ENCODE measurements around the gene PIK3C2G. TPM values are rescaled to one million over a fixed set of nuclear protein-coding genes. Genes with fewer than 3 reads are reported as not detected.

PIK3C2G gene
- total and polyA plus RNA-seq, 2 of the 13 experiments (the other 11 are each of a cell fraction or from before 2014, with no cell fraction given), result not detected

GRCh38 chr12:18658829-18659228 is 397.5 kb downstream of the PIK3C2G start (continued):
- no peak for TF ChIP-seq DR1 (CRISPR knock-in tag; IDR thresholded peaks at IDR 0.05)

DNA sequence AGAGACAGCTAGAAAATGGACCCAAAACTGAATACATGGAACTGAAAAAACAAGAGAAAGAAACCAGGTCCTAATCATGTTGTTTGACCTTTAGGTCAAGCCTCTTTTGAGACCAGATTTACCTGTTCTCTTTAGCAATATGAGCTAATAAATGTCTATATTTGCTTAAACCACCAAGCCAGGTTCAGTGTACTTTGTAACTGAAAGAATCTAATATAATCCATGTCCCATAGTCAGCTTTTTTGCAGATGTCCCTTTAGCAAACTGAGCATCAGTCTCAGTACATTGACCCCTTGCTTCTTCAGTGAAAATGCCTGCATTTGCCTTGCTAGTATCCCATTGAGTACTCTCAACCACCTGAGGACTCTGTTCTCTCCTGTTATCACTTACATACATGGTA is 414.8 kb downstream of the PIK3C2G start:
- H3K4me2 ChIP-seq (ENCODE audit: low read depth, low read length), result no peak overlapping the region
- no peaks in the 10 kb centered on the region for H3K79me2 ChIP-seq (ENCODE audit: insufficient read depth, low read length)
- no TSS peak for BruUV-seq (replicated peaks)
- no peaks in the 10 kb centered on the region for H4K20me1 ChIP-seq (ENCODE audit: insufficient read depth, low read length)
- no peaks in the 10 kb centered on the region for H3K9me3 ChIP-seq (ENCODE audit: low read length)
- H3K9ac ChIP-seq (ENCODE audit: insufficient read depth, low read depth, low read length), result no peak overlapping the region
- ChIA-PET CTCF (ENCODE audit: low intra/inter-chr PET ratio, low total read pairs) (no interaction called here), POLR2A (no interaction called here)
- no peak overlapping the region for H3K4me3 ChIP-seq (replicated peaks in 1 of 3; ENCODE audit: insufficient read depth in 1 of 3, low read depth in 2 of 3, low read length in 3 of 3)
- in situ Hi-C loops (cut with HindIII; ENCODE audit: extremely low pct_ligation_motif_present, low pct_unique_long_range_greater_than_20kb) (no loop called here), intact Hi-C loops (cut with micrococcal nuclease; ENCODE audit: unreplicated experiment) (no loop called here)
- H3K4me1 ChIP-seq (ENCODE audit: insufficient read depth, low read length), result no peaks in the 10 kb centered on the region
- no peak for ATAC-seq
- H2AFZ ChIP-seq (ENCODE audit: low read length), result no peak overlapping the region
- no peak for FAIRE-seq
- H3K27me3 ChIP-seq (ENCODE audit: control insufficient read depth in 1 of 2, insufficient read depth in 2 of 2, low read length in 2 of 2), result no peaks in the 10 kb centered on the region
- H3K27ac ChIP-seq (ENCODE audit: extremely low read length, insufficient read depth, low read length), result no peak overlapping the region
- no peaks in the 10 kb centered on the region for H3K36me3 ChIP-seq (replicated peaks in 1 of 2; ENCODE audit: control insufficient read depth in 1 of 2, insufficient read depth in 2 of 2, low read length in 2 of 2)
- TF ChIP-seq RFX1 (IDR thresholded peaks at IDR 0.05), result no peak
- no peak for TF ChIP-seq JARID2 (CRISPR knock-in tag; IDR thresholded peaks at IDR 0.05; ENCODE audit: insufficient replicate concordance)
- TF ChIP-seq ZNF501 (CRISPR knock-in tag; IDR thresholded peaks at IDR 0.05), result no peak
- TF ChIP-seq MED1 (CRISPR knock-in tag; IDR thresholded peaks at IDR 0.05), result no peak
- TF ChIP-seq, protein P1, sequence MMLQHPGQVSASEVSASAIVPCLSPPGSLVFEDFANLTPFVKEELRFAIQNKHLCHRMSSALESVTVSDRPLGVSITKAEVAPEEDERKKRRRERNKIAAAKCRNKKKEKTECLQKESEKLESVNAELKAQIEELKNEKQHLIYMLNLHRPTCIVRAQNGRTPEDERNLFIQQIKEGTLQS (CRISPR knock-in tag; IDR thresholded peaks at IDR 0.05), result no peak
- TF ChIP-seq SRSF4 (IDR thresholded peaks at IDR 0.05; ENCODE audit: low read depth, low read length, poor library complexity, severe bottlenecking), result no peak
- TF ChIP-seq MED13 (CRISPR knock-in tag; IDR thresholded peaks at IDR 0.05), result no peak
- no peak for TF ChIP-seq DZIP1 (CRISPR knock-in tag; IDR thresholded peaks at IDR 0.05)
- no peak for DNase-seq (ENCODE audit: low spot score)
